Stimulated activated naive CD8-positive, alpha-beta T cell treated with anti-CD3 and anti-CD28 coated beads, Interleukin-15, amount 100 ng/mL, for 72 hours (primary cell): ENCODE measurements around the gene RELN.
A peak's percentile ranks its signal among the peaks of the same experiment; 100 is the strongest.

Experiments
- ATAC-seq: fragments of 150-1000 bp; cut with Tn5 transposase; 2 replicates; pipeline ENCODE4 v1.10.0; 2021; ENCODE audit warnings: mild to moderate bottlenecking, moderate library complexity
- DNase-seq, 2 donors: peaks; one replicate each; pipeline ENCODE4 v3.0.0; 2021 to 2022
- H3K27ac Mint-ChIP-seq, 2 donors: one replicate each; pipeline ENCODE4 v1.8.0; 2022; ENCODE audit warnings: mild to moderate bottlenecking in 2 of 2, mixed read lengths in 2 of 2, moderate library complexity in 2 of 2
- H3K27me3 Mint-ChIP-seq: one replicate; pipeline ENCODE4 v1.8.0; 2022; ENCODE audit warnings: mixed read lengths
- H3K4me1 Mint-ChIP-seq: one replicate; pipeline ENCODE4 v1.8.0; 2022; ENCODE audit warnings: mild to moderate bottlenecking, mixed read lengths
- H3K4me3 Mint-ChIP-seq, 2 donors: one replicate each; pipeline ENCODE4 v1.8.0; 2022; ENCODE audit warnings: mild to moderate bottlenecking in 2 of 2, mixed read lengths in 2 of 2, moderate library complexity in 1 of 2
- H3K9me3 Mint-ChIP-seq, 2 donors: one replicate each; pipeline ENCODE4 v1.8.0; 2022; ENCODE audit warnings: mixed read lengths in 2 of 2

The RELN gene

GRCh38 chr7:103699032-103699431 lies 290.4 kb downstream of the RELN start:
- no peaks in the 10 kb centered on the region for H3K27me3 Mint-ChIP-seq
- H3K4me1 Mint-ChIP-seq: no peaks in the 10 kb centered on the region
- DNase-seq (no peak), ATAC-seq (no peak)
- no peak overlapping the region for H3K4me3 Mint-ChIP-seq
- H3K27ac Mint-ChIP-seq: no peak overlapping the region
- H3K9me3 Mint-ChIP-seq: no peaks in the 10 kb centered on the region

GRCh38 chr7:103698064-103698463 lies 291.4 kb downstream of the RELN start:
- no peak overlapping the region for H3K4me3 Mint-ChIP-seq
- H3K4me1 Mint-ChIP-seq: no peaks in the 10 kb centered on the region
- H3K27ac Mint-ChIP-seq: no peak overlapping the region
- no peak for ATAC-seq
- no peaks in the 10 kb centered on the region for H3K27me3 Mint-ChIP-seq
- DNase-seq: no peak
- no peaks in the 10 kb centered on the region for H3K9me3 Mint-ChIP-seq

DNA sequence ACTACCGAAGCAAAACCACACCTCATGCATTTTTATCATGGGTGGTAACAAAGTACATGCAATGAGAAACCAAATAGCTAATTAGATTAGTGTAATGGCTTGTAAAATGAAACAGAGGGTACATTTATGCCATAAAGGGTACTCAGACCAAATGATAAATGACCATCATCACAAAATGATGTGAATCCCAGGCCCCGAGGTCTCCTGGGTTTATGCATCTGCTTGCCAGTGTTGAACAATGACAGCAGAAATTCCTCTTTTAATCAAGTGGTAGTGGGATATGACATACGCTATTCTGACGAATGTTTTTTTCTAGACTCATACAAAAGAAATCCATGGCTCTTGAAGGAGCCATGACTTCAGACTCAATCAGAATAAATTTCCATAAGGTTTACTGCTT lies 293.9 kb downstream of the RELN start:
- H3K4me3 Mint-ChIP-seq: no peak overlapping the region
- H3K27ac Mint-ChIP-seq: no peak overlapping the region
- no peaks in the 10 kb centered on the region for H3K27me3 Mint-ChIP-seq
- ATAC-seq: no peak
- DNase-seq: no peak
- no peaks in the 10 kb centered on the region for H3K9me3 Mint-ChIP-seq
- H3K4me1 Mint-ChIP-seq: no peaks in the 10 kb centered on the region

GRCh38 chr7:103694304-103694703 lies 295.2 kb downstream of the RELN start:
- ATAC-seq (no peak), DNase-seq (no peak)
- H3K4me1 Mint-ChIP-seq: no peaks in the 10 kb centered on the region
- no peaks in the 10 kb centered on the region for H3K27me3 Mint-ChIP-seq
- no peaks in the 10 kb centered on the region for H3K9me3 Mint-ChIP-seq
- H3K4me3 Mint-ChIP-seq: no peak overlapping the region
- no peak overlapping the region for H3K27ac Mint-ChIP-seq

DNA sequence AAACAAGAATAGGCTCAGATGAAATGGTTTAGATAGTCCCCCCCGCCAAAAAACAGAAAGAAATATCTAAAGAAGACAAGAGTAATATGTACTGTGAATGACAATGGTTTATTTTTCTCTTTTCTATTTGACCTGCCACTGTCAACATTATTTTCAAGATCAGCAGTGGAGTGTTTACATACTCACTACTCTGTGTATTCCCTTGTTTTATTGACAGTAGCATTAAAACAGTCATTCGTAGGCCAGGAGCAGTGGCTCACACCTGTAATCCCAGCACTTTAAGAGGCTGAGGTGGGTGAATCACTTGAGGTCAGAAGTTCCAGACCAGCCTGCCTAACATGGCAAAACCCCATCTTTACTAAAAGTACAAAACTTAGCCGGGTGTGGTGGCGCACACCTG lies 298.2 kb downstream of the RELN start:
- Mint-ChIP-seq H3K9me3 (no peaks in the 10 kb centered on the region), H3K4me1 (no peaks in the 10 kb centered on the region), H3K27ac (no peak overlapping the region), H3K27me3 (no peaks in the 10 kb centered on the region), H3K4me3 (no peak overlapping the region)
- ATAC-seq (no peak), DNase-seq (no peak)

GRCh38 chr7:103690242-103690974 lies 299.1 kb downstream of the RELN start:
- Mint-ChIP-seq H3K9me3 (no peaks in the 10 kb centered on the region), H3K27ac (no peak overlapping the region), H3K4me1 (no peaks in the 10 kb centered on the region), H3K4me3 (no peak overlapping the region), H3K27me3 (no peaks in the 10 kb centered on the region)
- DNase-seq (no peak), ATAC-seq (no peak)

- ATAC-seq: no peak
- H3K27ac Mint-ChIP-seq: no peak overlapping the region
- no peaks in the 10 kb centered on the region for H3K27me3 Mint-ChIP-seq
- no peak overlapping the region for H3K4me3 Mint-ChIP-seq
- no peaks in the 10 kb centered on the region for H3K4me1 Mint-ChIP-seq
- no peaks in the 10 kb centered on the region for H3K9me3 Mint-ChIP-seq
- DNase-seq: no peak
These were observed 300.2 kb downstream of the RELN start for GRCh38 chr7:103689255-103689654.

- no peak for ATAC-seq
- Mint-ChIP-seq H3K27me3 (no peaks in the 10 kb centered on the region), H3K9me3 (no peaks in the 10 kb centered on the region), H3K4me3 (no peak overlapping the region), H3K4me1 (no peaks in the 10 kb centered on the region), H3K27ac (no peak overlapping the region)
- no peak for DNase-seq
These were observed 301.5 kb downstream of the RELN start for GRCh38 chr7:103687951-103688350.

DNA sequence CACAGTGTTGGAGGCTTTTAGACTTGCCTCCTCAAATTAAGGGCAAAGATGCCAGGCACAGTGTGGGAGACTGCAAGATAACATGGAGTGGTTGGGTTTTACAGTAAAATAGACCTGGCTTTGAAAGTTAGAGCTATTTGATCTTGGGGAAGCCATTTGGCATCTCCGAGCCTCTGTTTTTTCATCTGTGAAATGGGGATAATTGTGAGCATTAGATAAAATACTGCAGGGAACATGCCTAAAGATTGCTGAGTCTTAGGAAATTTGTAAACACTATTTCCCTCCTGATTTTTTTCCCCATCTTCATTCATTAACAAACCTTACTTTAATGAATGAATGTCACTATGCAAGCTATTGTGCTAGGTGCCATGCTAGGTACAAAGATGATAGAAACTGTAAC lies 302.2 kb downstream of the RELN start:
- Mint-ChIP-seq H3K4me3 (no peak overlapping the region), H3K4me1 (no peaks in the 10 kb centered on the region), H3K27ac (no peak overlapping the region), H3K9me3 (no peaks in the 10 kb centered on the region), H3K27me3 (no peaks in the 10 kb centered on the region)
- ATAC-seq (no peak), DNase-seq (no peak)

GRCh38 chr7:103686763-103687162 lies 302.7 kb downstream of the RELN start:
- ATAC-seq (no peak), DNase-seq (no peak)
- Mint-ChIP-seq H3K4me1 (no peaks in the 10 kb centered on the region), H3K9me3 (no peaks in the 10 kb centered on the region), H3K4me3 (no peak overlapping the region), H3K27ac (no peak overlapping the region), H3K27me3 (no peaks in the 10 kb centered on the region)

DNA sequence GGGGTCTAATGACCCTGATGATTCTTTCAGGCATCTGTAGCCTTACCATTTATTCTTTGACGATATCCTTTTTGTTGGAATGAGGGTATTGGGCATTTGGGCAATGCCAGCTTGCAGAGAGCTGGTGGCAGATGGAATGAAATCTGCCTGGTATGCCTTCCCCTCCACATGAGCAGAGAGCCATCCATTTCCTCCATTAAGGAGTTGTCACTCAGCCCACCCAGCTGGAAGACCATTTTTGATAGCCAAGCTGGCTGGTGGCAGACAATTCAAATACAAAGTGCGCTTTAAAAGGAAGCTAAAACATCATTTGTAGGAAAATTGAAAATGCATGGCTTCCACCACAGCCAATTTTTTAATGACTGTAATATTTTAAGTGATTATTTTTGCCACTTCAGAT lies 303.4 kb downstream of the RELN start:
- no peak overlapping the region for H3K4me3 Mint-ChIP-seq
- H3K27ac Mint-ChIP-seq: no peak overlapping the region
- no peaks in the 10 kb centered on the region for H3K4me1 Mint-ChIP-seq
- DNase-seq: no peak
- H3K27me3 Mint-ChIP-seq: peaks cover 5% of the 10 kb centered on the region
- no peak for ATAC-seq
- no peaks in the 10 kb centered on the region for H3K9me3 Mint-ChIP-seq

DNA sequence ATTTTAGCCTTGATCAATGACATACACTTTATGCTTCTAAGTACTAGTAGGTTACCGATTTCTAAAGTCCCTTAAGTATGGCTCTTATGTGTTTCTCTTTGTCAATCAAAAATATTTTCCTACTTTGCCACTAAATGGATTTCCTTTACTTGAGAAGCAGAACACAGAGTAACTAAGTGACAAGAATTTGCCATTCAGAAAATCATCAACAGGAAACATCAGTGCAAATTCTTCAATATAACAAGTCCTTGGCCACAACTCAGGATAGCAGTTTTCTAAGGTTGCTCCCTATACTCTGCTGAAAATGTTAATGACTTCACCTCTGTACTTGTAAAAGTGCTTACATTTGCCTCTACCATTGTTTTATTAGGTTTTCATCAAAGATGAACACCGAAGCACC lies 303.8 kb downstream of the RELN start:
- no peak overlapping the region for H3K27ac Mint-ChIP-seq
- no peaks in the 10 kb centered on the region for H3K9me3 Mint-ChIP-seq
- no peak for DNase-seq
- no peak for ATAC-seq
- peaks cover 9% of the 10 kb centered on the region for H3K27me3 Mint-ChIP-seq
- no peak overlapping the region for H3K4me3 Mint-ChIP-seq
- H3K4me1 Mint-ChIP-seq: no peaks in the 10 kb centered on the region

- Mint-ChIP-seq H3K27me3 (peaks cover 9% of the 10 kb centered on the region), H3K9me3 (no peaks in the 10 kb centered on the region), H3K4me3 (no peak overlapping the region), H3K27ac (no peak overlapping the region), H3K4me1 (no peaks in the 10 kb centered on the region)
- DNase-seq: no peak
- ATAC-seq: no peak
These were observed 306.1 kb downstream of the RELN start for GRCh38 chr7:103683348-103683747.

- Mint-ChIP-seq H3K9me3 (no peaks in the 10 kb centered on the region), H3K4me3 (no peak overlapping the region), H3K4me1 (no peaks in the 10 kb centered on the region), H3K27me3 (peaks cover 9% of the 10 kb centered on the region), H3K27ac (no peak overlapping the region)
- peak; percentile 26 for ATAC-seq
- no peak for DNase-seq
These were observed 309.0 kb downstream of the RELN start for GRCh38 chr7:103680161-103681144.

GRCh38 chr7:103679151-103680132 lies 310.0 kb downstream of the RELN start:
- Mint-ChIP-seq H3K9me3 (no peaks in the 10 kb centered on the region), H3K4me3 (no peak overlapping the region), H3K27me3 (peaks cover 12% of the 10 kb centered on the region), H3K27ac (no peak overlapping the region), H3K4me1 (no peaks in the 10 kb centered on the region)
- ATAC-seq (no peak), DNase-seq (no peak)
